ENCODE data around the gene IGFBPL1. TPM values are rescaled to one million over a fixed set of nuclear protein-coding genes. Genes with fewer than 3 reads are reported as not detected.

IGFBPL1 gene
- total RNA-seq, 2 donors from 2014 or later: 2.3 to 3.3 TPM

DNA sequence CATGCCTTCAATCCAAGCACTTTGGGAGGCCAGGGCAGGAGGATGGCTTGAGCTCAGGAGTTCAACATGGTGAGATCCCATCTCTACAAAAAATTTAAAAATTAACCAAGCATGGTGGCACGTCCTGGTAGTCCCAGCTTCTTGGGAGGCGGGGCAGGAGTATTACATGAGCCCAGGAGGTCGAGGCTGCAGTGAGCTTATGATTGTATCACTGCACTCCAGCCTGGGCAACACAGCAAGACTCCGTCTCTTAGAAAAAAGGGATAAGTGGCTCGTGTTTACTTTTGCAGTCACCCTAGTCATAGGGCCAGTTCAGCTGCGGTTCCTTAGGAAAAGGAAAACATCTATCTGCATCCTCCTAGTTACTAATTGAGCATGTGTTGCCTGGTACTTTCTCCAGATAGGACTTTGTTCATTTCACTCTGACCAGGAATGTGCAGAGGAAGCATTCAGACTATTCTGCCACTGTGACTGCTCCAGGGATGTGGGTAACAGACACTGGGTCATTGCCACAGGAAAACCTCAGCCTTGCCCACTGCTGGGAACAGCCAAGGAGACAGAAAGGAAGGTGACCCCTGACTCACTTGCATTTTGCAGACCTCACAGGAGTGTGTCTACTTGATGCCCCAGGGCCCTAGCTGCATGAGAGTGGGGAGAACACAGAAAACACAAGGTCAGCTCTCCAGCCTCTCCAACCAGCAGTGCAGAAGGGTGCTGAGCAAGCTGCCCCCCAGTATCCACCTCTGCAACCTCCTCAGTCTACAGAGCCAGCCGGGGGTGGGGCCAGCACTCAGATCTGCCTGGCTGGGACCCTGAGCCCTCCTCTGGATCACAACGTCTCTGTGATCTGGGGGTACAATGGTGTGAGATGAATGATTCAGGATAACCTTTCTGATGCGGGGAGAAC, 65.6 kb downstream of the IGFBPL1 start:
- Histone ChIP-seq H3K4me1 (peaks cover 5% of the 10 kb centered on the region), H3K36me3 (replicated peaks in 1 of 2; ENCODE audit: insufficient read depth in 1 of 2, low read depth in 2 of 2) (no peaks in the 10 kb centered on the region), H3K9me3 (no peaks in the 10 kb centered on the region), H3K4me3 (no peak overlapping the region), H3K27me3 (no peaks in the 10 kb centered on the region), H3K27ac (no peak overlapping the region)
- ATAC-seq (no peak), DNase-seq (peak in 1 of 4 donors; percentile 2)
- 68 to 79% methylated on average over 8 to 9 of the region's 9 CpGs for WGBS, 2 donors
- intact Hi-C loops (cut with DNase I): loop anchor here (10.0 kb wide), 1 partner anchor 274 kb away; no protein-coding TSS in a partner anchor
- TF ChIP-seq, protein P1, sequence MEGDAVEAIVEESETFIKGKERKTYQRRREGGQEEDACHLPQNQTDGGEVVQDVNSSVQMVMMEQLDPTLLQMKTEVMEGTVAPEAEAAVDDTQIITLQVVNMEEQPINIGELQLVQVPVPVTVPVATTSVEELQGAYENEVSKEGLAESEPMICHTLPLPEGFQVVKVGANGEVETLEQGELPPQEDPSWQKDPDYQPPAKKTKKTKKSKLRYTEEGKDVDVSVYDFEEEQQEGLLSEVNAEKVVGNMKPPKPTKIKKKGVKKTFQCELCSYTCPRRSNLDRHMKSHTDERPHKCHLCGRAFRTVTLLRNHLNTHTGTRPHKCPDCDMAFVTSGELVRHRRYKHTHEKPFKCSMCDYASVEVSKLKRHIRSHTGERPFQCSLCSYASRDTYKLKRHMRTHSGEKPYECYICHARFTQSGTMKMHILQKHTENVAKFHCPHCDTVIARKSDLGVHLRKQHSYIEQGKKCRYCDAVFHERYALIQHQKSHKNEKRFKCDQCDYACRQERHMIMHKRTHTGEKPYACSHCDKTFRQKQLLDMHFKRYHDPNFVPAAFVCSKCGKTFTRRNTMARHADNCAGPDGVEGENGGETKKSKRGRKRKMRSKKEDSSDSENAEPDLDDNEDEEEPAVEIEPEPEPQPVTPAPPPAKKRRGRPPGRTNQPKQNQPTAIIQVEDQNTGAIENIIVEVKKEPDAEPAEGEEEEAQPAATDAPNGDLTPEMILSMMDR (IDR thresholded peaks at IDR 0.05): no peak
- no peak for TF ChIP-seq POLR2A (IDR thresholded peaks at IDR 0.05)

DNA sequence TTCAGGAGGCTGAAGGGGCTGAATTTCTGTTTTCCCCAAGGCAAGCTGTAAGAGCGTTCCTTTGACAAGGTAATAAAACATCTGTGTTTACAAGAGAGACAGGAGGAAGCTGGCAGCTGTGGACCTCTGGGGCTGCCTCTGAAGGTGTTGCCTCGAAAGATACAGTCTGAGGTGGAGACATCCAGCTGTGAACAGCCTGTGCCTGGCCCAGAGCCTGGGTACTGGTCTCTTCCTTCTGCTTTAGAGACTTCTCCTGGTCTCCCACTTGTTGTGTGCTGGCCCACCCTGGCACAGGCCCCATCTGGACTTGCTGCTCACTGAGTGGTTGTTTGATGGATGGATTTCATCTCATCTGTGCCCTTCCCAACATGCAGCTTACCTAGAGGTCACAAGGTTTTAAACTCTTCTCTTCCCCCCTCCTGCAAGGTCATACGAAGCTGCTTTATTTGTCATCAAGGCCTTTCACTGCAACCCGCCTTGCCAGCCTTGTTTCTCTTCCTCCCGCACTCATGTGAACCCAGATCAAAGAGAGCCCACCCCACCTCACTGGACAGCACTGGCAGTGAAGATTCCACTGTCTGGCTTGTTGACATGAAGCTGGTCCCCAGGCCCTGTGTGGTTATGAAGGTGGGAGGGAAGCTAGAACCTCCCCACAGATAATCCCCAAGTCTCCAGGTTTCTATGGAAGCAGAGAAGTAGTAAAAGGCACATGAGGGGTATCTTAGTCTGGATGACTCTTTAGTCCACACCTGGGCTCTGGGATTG, 66.7 kb downstream of the IGFBPL1 start:
- intact Hi-C loops (cut with DNase I): loop anchor here (10.0 kb wide), 1 partner anchor 273 kb away; no protein-coding TSS in a partner anchor
- H3K4me3 ChIP-seq: no peak overlapping the region
- H3K36me3 ChIP-seq (replicated peaks in 1 of 2; ENCODE audit: insufficient read depth in 1 of 2, low read depth in 2 of 2): no peaks in the 10 kb centered on the region
- no peaks in the 10 kb centered on the region for H3K9me3 ChIP-seq
- no peak overlapping the region for H3K27ac ChIP-seq
- no peaks in the 10 kb centered on the region for H3K4me1 ChIP-seq
- ATAC-seq (no peak), DNase-seq (peak in 1 of 4 donors; percentile 2)
- TF ChIP-seq POLR2A (IDR thresholded peaks at IDR 0.05): no peak
- TF ChIP-seq, protein P1 (IDR thresholded peaks at IDR 0.05): no peak
- 76 to 82% methylated on average over 5 of the region's 5 CpGs for WGBS, 2 donors
- no peaks in the 10 kb centered on the region for H3K27me3 ChIP-seq

DNA sequence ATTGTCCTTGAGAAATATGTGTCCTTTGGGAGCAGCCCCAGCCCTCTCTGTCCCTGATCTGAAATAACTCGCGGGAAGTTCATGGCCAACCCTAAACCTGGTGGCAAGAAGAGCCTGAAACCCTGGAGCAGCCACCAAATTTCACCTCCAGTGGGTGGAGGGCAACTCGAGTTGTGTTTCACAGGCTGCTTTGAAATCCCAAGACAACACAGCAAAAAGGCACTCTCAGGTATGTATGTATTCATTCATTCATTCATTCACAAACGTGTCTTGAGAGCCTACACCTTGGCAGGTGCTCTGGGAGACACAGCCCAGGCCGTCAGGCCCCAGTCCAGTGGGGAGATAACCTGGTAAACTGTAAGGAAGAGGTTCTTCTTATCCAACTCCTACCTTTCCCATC, 67.4 kb downstream of the IGFBPL1 start:
- no peaks in the 10 kb centered on the region for H3K4me1 ChIP-seq
- intact Hi-C loops (cut with DNase I): loop anchor here (10.0 kb wide), 1 partner anchor 272 kb away; no protein-coding TSS in a partner anchor
- TF ChIP-seq POLR2A (IDR thresholded peaks at IDR 0.05): no peak
- TF ChIP-seq, protein P1 (IDR thresholded peaks at IDR 0.05): no peak
- ATAC-seq: no peak
- 68 to 81% methylated on average over 5 of the region's 5 CpGs for WGBS, 2 donors
- H3K36me3 ChIP-seq (replicated peaks in 1 of 2; ENCODE audit: insufficient read depth in 1 of 2, low read depth in 2 of 2): no peaks in the 10 kb centered on the region
- DNase-seq: peak in 1 of 4 donors; percentile 2
- no peaks in the 10 kb centered on the region for H3K27me3 ChIP-seq
- H3K9me3 ChIP-seq: no peaks in the 10 kb centered on the region
- H3K27ac ChIP-seq: no peak overlapping the region
- no peak overlapping the region for H3K4me3 ChIP-seq

Other genes starting within 250 kb of the IGFBPL1 start
- 10 to 100 TPM; 11.7 to 17.5 TPM for gene ALDH1B1, start 31.8 kb downstream of the IGFBPL1 start, total RNA-seq
- gene ANKRD18A, start 196.1 kb upstream of the IGFBPL1 start, total RNA-seq: 10 to 100 TPM in 1 of 2 donors, 1 to 10 TPM in 1; 6.5 to 23.1 TPM